Tongue (tissue), 2 donors: ENCODE results near the gene RBBP6. TPM values are rescaled to one million over a fixed set of nuclear protein-coding genes. Genes with fewer than 3 reads are reported as not detected.
"Not testable (repeated sequence)": the region's sequence is repeated elsewhere in the genome, so short reads cannot be mapped to it uniquely, and the experiment has no call there.

Source experiments
- DNase-seq: peaks from one replicate; pipeline ENCODE4 v3.0.0-alpha.2; 2015
- total RNA-seq: library from RNA; depleted of rRNA; stranded (reverse); fragments of >200 nt; gene quantifications from one replicate; pipeline ENCODE4 v1.2.3, GENCODE V29; 2014

The RBBP6 gene, protein sequence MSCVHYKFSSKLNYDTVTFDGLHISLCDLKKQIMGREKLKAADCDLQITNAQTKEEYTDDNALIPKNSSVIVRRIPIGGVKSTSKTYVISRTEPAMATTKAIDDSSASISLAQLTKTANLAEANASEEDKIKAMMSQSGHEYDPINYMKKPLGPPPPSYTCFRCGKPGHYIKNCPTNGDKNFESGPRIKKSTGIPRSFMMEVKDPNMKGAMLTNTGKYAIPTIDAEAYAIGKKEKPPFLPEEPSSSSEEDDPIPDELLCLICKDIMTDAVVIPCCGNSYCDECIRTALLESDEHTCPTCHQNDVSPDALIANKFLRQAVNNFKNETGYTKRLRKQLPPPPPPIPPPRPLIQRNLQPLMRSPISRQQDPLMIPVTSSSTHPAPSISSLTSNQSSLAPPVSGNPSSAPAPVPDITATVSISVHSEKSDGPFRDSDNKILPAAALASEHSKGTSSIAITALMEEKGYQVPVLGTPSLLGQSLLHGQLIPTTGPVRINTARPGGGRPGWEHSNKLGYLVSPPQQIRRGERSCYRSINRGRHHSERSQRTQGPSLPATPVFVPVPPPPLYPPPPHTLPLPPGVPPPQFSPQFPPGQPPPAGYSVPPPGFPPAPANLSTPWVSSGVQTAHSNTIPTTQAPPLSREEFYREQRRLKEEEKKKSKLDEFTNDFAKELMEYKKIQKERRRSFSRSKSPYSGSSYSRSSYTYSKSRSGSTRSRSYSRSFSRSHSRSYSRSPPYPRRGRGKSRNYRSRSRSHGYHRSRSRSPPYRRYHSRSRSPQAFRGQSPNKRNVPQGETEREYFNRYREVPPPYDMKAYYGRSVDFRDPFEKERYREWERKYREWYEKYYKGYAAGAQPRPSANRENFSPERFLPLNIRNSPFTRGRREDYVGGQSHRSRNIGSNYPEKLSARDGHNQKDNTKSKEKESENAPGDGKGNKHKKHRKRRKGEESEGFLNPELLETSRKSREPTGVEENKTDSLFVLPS (N-terminal part only)
- total RNA-seq, result 42.9 TPM

DNA sequence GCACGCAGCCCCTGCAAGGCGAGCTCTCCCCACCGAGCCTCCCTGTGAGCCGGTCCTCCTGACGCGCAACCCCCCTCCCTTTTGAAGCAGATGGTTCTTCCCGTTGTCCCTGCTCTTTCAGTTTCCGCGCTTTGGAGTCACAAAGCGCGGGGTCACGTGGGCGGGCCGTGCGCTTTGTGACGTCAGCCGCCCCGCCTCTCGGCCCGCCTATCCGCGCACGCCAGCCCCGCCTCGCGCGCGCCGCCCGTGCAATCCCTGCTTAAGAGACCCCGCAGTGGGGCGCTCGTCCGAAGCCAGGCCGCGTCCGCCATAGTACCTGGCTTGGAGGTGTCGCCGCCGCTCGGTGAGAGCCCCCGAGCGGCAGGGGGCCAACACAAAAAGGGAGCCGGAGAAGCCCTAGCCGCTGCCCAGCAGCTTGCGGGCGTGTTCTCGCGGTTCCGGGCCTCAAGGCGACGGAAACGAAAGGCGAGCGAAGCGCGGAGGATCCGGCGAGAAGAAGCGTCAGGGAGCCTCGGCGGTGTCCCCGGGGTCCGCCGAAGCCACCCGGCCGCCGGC, at the start of gene RBBP6:
TSS of gene RBBP6 (plus strand) at position 272 of the 555 bp plus-strand sequence. CDS start 1,061 bp downstream, outside the sequence.
- peak; percentile 98 for DNase-seq

DNA sequence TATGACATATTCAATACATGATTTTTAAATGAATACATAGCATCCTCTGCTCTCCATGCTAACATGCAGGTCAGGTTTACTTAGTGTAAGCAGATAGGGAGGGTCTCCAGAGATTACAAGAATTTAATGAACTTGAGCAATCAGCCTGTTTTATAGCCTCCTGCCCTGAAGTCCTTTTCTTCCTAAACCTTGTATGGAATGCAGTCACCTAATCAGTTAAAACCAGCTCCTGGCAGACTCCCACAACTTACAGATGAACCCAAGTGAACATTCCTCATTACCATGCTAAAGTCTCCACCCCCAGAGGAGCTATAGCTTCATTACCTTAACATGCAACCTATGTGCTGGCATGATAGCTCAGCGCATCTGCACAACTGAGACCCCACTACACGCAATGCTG, 48.5 kb upstream of the RBBP6 start:
- no peak for DNase-seq

DNA sequence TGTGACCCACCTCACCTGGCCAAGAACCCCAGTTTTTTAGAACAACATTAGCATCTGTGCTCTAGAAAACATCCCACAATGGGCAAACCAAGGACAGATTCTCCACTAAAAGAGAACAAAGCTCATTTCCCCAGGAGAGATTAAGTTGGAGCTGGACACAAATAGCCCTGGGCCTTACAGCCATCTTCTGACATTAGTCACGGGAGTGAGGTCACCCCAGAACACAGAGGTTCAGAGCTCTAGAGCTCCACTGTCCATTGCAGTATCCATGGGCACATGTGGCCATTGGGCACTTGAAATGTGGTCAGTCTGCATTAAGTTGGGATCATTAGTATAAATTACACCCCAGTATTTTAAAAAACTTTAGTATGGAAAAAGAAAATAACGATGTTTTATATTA, 47.6 kb upstream of the RBBP6 start:
- no peak for DNase-seq

DNA sequence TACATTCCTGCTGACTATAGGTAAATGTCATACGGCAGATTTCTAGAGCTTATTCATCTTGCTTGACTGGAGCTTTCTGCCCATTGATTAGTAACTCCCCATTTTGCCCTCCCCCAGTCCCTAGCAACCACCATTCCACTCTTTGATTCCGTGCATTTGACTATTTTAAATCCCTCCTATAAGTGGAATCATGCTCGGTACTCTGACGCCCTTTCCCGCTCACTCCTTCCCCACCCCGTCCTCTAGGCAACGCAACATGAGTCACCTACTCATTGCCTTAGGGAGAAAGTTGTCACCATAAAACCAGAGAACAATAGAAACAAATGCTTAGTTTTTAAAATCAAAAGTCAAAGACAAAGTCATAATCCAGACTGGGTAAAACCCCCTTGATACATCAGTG, 45.5 kb upstream of the RBBP6 start:
- DNase-seq, result no peak

DNA sequence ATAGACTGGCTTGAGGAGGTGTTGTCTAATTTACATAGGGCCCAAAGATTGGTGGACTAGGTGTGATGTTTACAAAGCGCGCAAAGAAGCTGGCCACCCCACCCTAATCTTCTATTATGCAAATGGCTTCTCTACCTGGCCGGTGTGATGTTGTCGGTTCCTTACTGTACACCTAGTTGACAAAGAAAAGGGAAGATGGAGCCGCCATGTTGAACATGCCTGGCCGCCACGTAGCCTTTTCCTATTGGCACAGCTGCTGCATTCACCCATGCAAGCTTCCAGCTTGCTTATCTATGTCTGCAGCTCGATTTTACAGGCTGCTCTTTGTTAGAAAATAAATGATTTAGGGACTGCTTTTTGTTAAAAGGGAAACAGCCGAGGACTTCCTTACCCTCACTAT, 44.2 kb upstream of the RBBP6 start:
- DNase-seq, result not testable (repeated sequence)

DNA sequence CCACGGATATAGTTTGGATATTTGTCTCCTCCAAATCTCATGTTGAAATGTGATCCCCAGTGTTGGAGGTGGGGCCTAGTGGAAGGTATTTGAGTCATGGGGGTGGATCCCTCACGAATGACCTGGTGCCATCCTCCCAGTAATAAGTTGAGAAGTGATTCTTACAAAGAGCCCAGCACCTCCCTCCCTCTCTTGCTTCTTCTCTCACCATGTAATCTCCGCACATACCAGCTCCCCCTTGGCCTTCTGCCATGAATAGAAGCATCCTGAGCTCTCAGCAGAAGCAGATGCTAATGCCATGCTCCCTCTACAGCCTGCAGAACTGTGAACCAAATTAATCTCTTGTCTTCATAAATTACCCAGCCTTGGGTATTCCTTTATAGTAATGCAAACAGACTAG, 41.9 kb upstream of the RBBP6 start:
- no peak for DNase-seq

DNA sequence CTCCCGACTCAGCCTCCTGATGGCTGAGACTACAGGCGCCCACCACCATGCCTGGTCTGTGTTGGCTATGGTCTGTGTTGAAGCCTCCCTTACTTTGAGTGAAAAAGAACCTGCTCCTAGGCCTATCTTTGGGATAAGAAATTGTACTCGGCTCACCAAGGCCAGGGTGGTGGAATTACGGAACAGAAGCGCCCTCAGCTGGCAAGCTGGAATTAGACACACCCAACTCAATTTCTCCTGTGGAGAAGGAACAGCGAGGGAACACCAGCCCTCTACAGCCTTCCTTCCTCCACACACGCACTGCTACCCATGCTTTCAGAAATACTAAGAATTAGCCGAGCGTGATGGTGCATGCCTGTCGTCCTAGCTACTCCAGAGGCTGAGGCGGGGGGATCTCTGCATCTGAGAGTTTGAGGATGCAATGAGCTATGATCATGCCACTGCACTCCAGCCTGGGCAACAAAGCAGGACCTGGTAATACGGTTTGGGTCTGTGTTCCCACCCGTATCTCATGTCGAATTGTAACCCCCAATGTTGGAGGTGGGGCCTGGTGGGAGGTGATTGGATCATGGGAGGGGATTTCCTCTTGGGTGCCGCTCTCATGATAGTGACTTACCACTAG, 40.1 kb upstream of the RBBP6 start:
- peak; percentile 19 for DNase-seq

DNA sequence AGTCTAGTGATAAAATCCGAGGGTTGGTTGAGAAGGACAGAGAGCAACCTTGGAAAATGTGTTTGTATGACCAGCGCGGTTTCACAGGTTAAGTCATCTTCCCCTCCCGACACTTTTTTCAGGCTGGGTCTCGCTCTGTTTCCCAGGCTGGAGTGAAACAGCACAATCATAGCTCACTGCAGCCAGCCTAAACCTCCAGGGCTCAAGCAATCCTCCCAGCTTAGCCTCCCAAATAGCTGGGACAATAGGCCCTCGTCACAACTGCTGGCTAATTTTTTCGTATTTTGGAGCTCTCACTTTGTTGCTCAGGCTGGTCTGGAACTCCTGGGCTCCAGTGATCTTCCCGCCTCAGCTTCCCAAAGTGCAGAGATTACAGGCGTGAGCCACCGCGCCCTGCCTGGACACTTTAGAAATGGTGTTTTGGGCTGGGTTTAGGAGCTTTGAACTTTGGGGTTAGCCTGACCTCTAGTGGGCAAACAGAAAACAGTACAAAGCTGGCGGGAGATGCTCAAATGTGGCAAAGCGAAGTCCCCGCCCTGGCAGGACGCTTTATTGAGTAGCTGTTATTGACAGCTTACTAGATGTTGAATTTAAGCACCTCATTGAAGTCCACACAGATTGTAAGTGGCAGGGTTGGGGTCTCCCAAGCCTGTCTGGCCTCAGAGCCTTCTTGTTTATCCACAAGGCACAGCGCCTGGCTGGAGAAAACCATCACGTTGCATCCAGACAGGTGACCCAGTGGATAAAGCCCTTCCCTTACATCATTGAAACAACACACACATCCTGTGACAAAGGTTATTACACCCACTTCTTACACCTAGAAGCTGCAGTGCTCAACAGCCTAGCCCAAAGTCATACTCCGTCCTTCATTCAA, 34.7 kb upstream of the RBBP6 start:
- DNase-seq, result peak; percentile 82

DNA sequence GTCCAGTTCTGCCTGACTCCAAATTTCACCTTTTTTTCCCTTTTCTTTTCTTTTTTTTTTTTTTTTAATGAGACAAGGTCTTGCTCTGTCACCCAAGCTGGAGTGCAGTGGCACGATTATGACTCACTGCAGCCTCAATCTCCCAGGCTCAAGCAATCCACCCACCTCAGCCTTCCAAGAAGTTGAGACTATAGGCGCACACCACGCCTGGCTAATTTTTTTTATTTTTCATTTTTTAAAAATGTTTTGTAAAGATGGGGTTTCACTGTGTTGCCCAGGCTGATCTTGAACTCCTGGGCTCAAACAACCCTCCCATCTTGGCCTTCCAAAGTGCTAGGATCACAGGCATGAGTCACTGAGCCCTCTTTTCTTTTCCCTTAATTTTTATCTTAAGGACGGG, 33.4 kb upstream of the RBBP6 start:
- no peak for DNase-seq

DNA sequence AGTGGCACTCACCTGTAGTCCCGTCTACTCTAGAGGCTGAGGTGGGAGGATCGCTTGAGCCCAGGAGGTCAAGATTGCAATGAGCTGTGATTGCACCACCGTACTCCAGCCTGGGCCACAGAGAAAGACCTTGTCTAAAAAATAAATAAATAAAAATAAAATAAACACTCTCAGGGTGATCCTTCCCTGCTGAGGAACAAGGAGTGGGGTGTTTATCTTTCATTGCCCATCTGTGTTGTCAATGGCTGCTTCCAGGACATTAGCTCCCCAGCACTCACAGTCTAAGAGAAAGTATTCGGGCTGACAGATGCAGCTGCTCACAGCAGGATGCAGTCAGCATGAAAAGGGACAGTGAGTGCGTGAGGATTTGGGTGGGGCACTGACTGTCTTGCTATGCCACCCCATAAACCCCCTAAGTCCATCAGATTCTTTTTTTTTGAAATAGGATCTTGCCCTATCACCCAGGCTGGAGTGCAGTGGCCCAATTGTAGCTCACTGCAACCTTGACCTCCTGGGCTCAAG, 31.3 kb upstream of the RBBP6 start:
- no peak for DNase-seq

DNA sequence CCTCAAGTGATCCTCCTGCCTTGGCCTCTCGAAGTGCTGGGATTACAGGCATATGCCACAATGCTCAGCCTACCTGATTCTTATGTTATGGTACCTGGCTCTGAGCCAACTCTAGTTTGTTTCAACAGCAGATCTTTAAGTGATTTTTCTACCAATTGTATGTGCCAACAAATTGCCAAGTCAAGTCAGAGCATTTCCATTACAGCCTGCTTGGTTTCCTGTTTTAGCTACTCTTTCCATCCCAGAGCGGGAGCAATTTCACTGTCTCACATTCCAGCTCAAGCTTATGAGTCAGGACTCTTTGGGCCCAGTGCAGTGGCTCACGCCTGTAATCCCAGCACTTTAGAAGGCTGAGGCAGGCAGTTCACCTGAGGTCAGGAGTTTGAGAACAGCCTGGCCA, 30.8 kb upstream of the RBBP6 start:
- no peak for DNase-seq

DNA sequence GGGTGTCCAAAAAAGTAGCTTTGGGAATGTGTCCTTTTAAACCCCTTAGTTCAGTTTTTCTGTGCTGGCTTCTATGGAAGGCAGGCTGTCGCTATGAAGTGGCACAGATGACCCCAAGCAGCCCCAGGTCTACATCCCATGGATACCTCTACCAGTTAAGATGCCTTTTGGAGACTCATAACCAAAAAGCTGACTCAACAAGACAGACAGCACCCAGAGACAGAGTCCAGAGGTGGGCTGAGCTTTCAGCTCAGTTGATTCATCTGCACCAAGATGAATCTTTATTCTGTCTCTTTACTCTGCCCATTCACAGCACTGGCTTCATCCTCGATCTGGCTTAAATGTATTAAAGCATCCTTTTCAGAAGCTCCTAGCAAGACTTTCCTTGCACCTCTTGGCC, 29.8 kb upstream of the RBBP6 start:
- no peak for DNase-seq

DNA sequence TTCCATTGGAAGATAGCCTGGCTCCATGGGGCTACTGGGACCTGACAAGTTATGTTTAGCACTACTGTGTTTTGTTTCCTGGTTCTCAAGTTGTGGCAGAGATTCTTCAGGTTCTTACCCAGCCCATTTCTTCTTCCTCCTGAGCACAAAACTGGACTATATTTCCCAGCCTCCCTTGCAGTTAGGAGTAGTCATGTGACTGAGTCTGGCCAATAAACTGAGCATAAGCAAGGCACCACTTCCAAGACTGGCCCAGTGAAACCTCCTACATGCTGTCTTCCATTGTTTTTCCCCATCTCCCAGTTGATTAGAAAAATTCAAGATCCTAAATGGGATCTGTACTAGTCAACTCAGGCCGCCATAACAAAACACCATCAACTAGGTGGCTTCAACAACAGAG, 28.2 kb upstream of the RBBP6 start:
- no peak for DNase-seq

DNA sequence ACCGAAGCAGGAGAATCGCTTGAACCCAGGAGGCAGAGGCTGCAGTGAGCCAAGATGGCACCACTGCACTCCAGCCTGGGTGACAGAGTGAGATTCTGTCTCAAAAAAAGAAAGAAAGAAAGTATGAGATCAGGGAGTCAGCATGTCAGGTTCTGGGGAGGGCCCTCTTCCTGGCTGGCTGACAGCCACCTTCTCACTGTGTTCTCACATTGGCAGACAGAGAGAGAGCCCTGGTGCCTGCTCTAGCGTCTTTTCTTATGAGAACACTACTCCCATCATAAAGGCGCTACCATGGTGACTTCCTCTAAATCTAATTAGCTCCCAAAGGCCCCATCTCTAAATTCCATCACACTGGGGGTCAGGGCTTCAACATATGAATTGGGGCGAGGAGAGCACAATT, 27.6 kb upstream of the RBBP6 start:
- no peak for DNase-seq

DNA sequence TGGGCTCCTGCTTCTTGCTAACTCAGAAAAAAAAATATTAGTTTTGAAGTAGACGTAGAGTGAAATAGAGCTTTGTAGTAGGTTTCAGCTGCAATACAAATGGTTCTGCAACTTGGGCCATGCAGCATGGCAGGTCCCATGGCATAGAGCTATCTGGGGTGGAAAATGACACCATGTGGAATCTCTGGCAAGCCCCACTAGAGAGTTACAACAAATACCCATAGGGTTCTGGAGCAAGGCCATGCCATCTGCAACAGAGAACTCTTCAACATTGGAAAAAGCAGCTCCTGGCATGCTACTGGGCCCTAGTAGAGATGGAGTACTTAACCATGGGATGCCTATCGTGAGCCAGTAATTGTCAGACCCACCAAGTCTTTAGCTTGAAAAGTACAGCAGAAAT, 25.3 kb upstream of the RBBP6 start:
- no peak for DNase-seq

DNA sequence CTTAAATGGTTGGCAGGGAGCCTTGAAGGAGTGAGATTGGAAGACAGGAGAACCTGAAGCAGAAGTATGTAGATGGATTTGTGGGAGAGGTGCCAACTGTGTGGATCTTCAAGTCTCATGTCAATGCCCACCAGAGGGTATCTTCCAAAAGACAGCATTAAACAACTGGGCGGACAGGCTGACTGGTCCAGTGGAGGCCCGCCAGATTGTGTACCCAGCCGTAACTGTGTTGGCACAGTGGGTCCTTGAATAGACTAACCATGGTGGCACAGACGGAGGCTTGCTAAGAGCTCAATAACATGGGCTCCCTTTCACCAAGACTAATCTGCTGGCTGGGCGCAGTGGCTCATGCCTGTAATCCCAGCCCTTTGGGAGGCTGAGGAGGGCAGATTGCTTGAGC, 24.2 kb upstream of the RBBP6 start:
- DNase-seq, result no peak

DNA sequence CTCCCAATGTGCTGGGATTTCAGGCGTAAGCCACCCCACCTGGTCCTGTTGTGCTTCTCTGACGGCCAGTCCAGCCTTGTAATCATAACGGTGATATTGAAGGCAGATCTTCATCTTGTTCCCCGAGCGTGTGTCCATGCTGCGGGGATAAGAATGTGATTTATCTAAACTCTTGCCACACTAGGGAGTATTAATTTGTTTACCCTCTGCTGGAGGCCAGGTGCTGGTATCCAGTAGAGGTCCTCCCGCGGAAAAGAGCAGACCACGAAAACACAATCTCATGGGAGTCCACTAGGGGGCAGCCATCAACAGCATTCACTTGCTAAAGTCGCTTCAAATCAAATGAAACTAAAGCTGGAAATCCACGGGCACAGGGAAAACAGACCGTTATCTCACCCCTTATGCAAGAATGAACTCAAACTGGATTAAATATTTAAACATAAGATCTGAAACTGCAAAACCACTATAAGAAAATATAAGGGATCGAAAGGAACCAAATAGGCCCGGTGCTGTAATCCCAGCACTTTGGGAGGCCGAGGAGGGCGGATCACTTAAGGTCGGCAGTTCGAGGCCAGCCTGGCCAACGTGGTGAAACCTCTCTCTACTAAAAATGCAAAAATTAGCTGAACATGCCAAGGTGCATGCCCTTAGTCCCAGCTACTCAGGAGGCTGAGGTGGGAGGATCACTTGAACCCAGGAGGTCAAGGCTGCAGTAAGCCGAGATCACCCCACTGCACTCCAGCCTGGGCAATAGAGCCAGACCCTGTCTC, 22.3 kb upstream of the RBBP6 start:
- peak; percentile 91 for DNase-seq

DNA sequence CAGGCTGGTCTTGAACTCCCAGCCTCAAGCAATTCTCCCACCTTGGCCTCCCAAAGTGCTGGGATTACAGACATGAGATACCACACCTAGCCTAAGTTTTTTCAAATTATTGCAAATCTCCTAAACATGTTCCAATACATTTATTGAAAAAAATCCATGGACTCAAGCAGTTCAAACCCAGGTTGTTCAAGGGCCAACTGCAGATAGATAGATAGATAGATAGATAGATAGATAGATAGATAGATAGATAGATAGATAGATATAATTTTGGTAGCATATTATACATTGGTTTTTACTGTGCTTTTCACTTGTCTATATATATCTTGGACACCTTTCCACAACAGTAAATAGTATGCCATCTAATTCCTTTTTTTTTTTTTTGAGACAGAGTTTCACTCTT, 20.9 kb upstream of the RBBP6 start:
- DNase-seq, result no peak

DNA sequence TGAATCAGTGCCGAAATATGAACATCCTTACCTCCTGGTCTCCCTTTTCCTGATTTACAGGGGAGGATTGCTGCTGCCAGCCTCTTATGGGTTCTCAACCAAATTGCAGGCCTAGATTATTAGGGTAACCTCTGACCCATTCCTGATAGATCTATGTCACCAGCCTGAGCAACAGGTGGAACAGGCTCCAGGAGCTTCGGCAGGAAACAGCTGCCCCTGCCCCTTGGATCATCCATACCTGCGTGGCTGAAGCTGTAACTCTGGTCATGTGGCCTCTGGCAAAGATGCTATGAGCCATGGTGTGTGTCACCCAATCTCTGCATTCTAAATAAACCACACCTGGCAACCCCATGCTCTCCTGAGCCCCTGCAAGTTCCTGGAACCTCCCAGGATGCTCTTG, 18.4 kb upstream of the RBBP6 start:
- DNase-seq, result no peak

DNA sequence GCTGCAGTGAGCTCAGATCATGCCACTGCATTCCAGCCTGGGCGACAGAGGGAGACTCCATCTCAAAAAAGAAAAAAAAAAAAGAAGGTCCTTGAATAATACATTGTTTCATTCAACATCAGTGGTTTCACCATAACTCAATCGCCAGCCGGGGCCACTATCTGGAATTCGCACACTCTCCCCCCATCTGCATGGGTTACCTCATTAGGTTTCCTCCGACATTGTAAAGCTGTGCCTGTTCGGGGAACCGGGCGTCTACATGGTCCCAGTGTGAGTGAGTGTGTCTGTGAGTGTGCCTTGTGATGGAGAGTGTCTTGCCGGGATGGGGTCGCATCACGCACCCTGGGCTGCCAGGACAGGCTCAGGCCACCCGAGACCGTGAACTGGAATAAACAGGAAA, 16.6 kb upstream of the RBBP6 start:
- DNase-seq, result no peak
